Esophagus muscularis mucosa (tissue), 4 donors: ENCODE data around the gene SPINT1. TPM values are rescaled to one million over a fixed set of nuclear protein-coding genes. Genes with fewer than 3 reads are reported as not detected.

Experiments used
- DNase-seq: peaks from one replicate; pipeline ENCODE4 v3.0.0-alpha.2; 2017; ENCODE audit errors: extremely low spot score
- H3K27ac ChIP-seq, 4 donors: fragments of 200-600 bp; sonication (generic); replicated peaks in 1 of 4; 1 replicate in 3 of 4; 2 replicates in 1 of 4; pipeline ENCODE4 v1.5.1; 2016 to 2019; ENCODE audit warnings: mild to moderate bottlenecking in 1 of 4
- H3K27me3 ChIP-seq, 4 donors: fragments of 200-600 bp; sonication (generic); one replicate each; pipeline versions ENCODE4 v1.5.1 to v1.6.0; 2016 to 2019
- H3K36me3 ChIP-seq, 4 donors: fragments of 200-600 bp; sonication (generic); one replicate each; pipeline ENCODE4 v1.5.1; 2016 to 2019
- H3K4me1 ChIP-seq, 4 donors: fragments of 200-600 bp; sonication (generic); one replicate each; pipeline ENCODE4 v1.5.1; 2016 to 2019
- H3K4me3 ChIP-seq, 4 donors: fragments of 200-600 bp; sonication (generic); 1 replicate in 2 of 4; 2 replicates in 2 of 4; pipeline ENCODE4 v1.5.1; 2016 to 2019; ENCODE audit warnings: mild to moderate bottlenecking in 4 of 4, moderate library complexity in 1 of 4
- H3K9me3 ChIP-seq, 4 donors: fragments of 200-600 bp; sonication (generic); 1 replicate in 3 of 4; 2 replicates in 1 of 4; pipeline ENCODE4 v1.5.1; 2016 to 2019
- CTCF ChIP-seq, 3 experiments: fragments of 200-600 bp in 2 of 3; fragments of 450-650 bp in 1 of 3; sonication (generic) in 2 of 3; IDR thresholded peaks; one replicate each; pipeline ENCODE4 v1.5.1; 2017 to 2019; ENCODE audit warnings: antibody characterized with exemption in 3 of 3, mild to moderate bottlenecking in 2 of 3, moderate library complexity in 1 of 3
- EP300 ChIP-seq: sonication (generic); formaldehyde crosslinking; IDR thresholded peaks from one replicate; pipeline ENCODE4 v1.6.1; 2017; ENCODE audit warnings: antibody characterized with exemption
- POLR2A ChIP-seq: fragments of 450-650 bp; IDR thresholded peaks from one replicate; pipeline ENCODE4 v1.6.1; 2017; ENCODE audit warnings: antibody characterized with exemption, moderate library complexity, mild to moderate bottlenecking, low read depth
- POLR2AphosphoS5 ChIP-seq, 2 donors: sonication (generic); formaldehyde crosslinking; IDR thresholded peaks; one replicate each; pipeline ENCODE4 v1.6.1; 2017; ENCODE audit warnings: antibody characterized with exemption in 2 of 2
- WGBS: methylation state at CpG from one replicate; pipeline ENCODE4 v1.1.5; 2018; 5-methylcytosine and 5-hydroxymethylcytosine counted together
- intact Hi-C: fragments of 100-400 bp; cut with DNase I; formaldehyde crosslinking; loops from one replicate; pipeline ENCODE4 v1.15.1; 2023
- total RNA-seq, 4 donors: library from RNA; depleted of rRNA; stranded (reverse); fragments of >200 nt; gene quantifications; one replicate each; pipeline versions ENCODE4 v1.1.0 to v1.2.1, GENCODE V29; 2016

SPINT1 gene
- total RNA-seq, 4 donors from 2014 or later, result 0.99 to 2.8 (median 1.8) TPM

GRCh38 chr15:40850576-40851112 lies 6.8 kb downstream of the SPINT1 start:
- H3K27me3 ChIP-seq, result peaks cover 0 to 39% (median 5%) of the 10 kb centered on the region in 4 donors
- H3K27ac ChIP-seq, result no peak overlapping the region
- no peaks in the 10 kb centered on the region for H3K9me3 ChIP-seq
- no peak overlapping the region for H3K4me3 ChIP-seq
- intact Hi-C loops, result no loop called here
- H3K4me1 ChIP-seq, result peaks cover 0 to 3% (median 0%) of the 10 kb centered on the region in 4 donors
- 87% methylated on average over 8 of the region's 8 CpGs for WGBS
- no peaks in the 10 kb centered on the region for H3K36me3 ChIP-seq
- no peak for DNase-seq
- no peak for TF ChIP-seq CTCF (IDR thresholded peaks at IDR 0.05)
- no peak for TF ChIP-seq POLR2A

GRCh38 chr15:40852529-40852928 lies 8.7 kb downstream of the SPINT1 start:
- H3K27ac ChIP-seq, result no peak overlapping the region
- TF ChIP-seq EP300 (no peak), CTCF (IDR thresholded peaks at IDR 0.05) (no peak), POLR2AphosphoS5 (IDR thresholded peaks at IDR 0.05) (no peak), POLR2A (no peak)
- 91% methylated on average over 5 of the region's 5 CpGs for WGBS
- no peaks in the 10 kb centered on the region for H3K9me3 ChIP-seq
- DNase-seq, result no peak
- H3K27me3 ChIP-seq, result peaks cover 0 to 31% (median 0%) of the 10 kb centered on the region in 4 donors
- no peaks in the 10 kb centered on the region for H3K36me3 ChIP-seq
- no peak overlapping the region for H3K4me3 ChIP-seq
- H3K4me1 ChIP-seq, result peaks cover 0 to 5% (median 4%) of the 10 kb centered on the region in 4 donors
- intact Hi-C loops, result no loop called here

GRCh38 chr15:40853241-40853890 lies 9.5 kb downstream of the SPINT1 start:
- no peaks in the 10 kb centered on the region for H3K36me3 ChIP-seq
- H3K4me3 ChIP-seq, result no peak overlapping the region
- no peak overlapping the region for H3K27ac ChIP-seq
- H3K9me3 ChIP-seq, result no peaks in the 10 kb centered on the region
- no peak for DNase-seq
- WGBS, result 90% methylated on average over 15 of the region's 16 CpGs
- intact Hi-C loops, result no loop called here
- peaks cover 0 to 10% (median 6%) of the 10 kb centered on the region in 4 donors for H3K4me1 ChIP-seq
- H3K27me3 ChIP-seq, result peaks cover 0 to 32% (median 0%) of the 10 kb centered on the region in 4 donors
- TF ChIP-seq POLR2AphosphoS5 (IDR thresholded peaks at IDR 0.05) (no peak), EP300 (no peak), POLR2A (no peak), CTCF (IDR thresholded peaks at IDR 0.05) (no peak)

GRCh38 chr15:40854161-40854560 lies 10.3 kb downstream of the SPINT1 start:
- intact Hi-C loops, result no loop called here
- TF ChIP-seq POLR2A, result no peak
- TF ChIP-seq POLR2AphosphoS5 (IDR thresholded peaks at IDR 0.05), result no peak
- TF ChIP-seq EP300, result no peak
- no peak overlapping the region for H3K27ac ChIP-seq
- H3K36me3 ChIP-seq, result no peaks in the 10 kb centered on the region
- no peak overlapping the region for H3K4me3 ChIP-seq
- 81% methylated on average over 10 of the region's 10 CpGs for WGBS
- H3K9me3 ChIP-seq, result no peaks in the 10 kb centered on the region
- peaks cover 0 to 40% (median 0%) of the 10 kb centered on the region in 4 donors for H3K27me3 ChIP-seq
- no peak for DNase-seq
- H3K4me1 ChIP-seq, result peaks cover 0 to 12% (median 6%) of the 10 kb centered on the region in 4 donors

- Histone ChIP-seq H3K9me3 (no peaks in the 10 kb centered on the region), H3K4me3 (no peak overlapping the region), H3K27me3 (peaks cover 0 to 47% (median 0%) of the 10 kb centered on the region in 4 donors), H3K27ac (no peak overlapping the region), H3K4me1 (peaks cover 0 to 14% (median 6%) of the 10 kb centered on the region in 4 donors), H3K36me3 (no peaks in the 10 kb centered on the region)
- intact Hi-C loops, result loop anchor here (2.0 to 5.0 kb wide), 2 partner anchors 37 to 332 kb away; no protein-coding TSS in a partner anchor
- DNase-seq, result no peak
- TF ChIP-seq POLR2AphosphoS5 (IDR thresholded peaks at IDR 0.05) (no peak), POLR2A (no peak)
- WGBS, result 86% methylated on average over 11 of the region's 13 CpGs
Measured at GRCh38 chr15:40855706-40856234, 11.9 kb downstream of the SPINT1 start.
